Effector memory CD8-positive, alpha-beta T cell (primary cell): Measurements from ENCODE around the gene CR1.
"Not testable (repeated sequence)": the region's sequence is repeated elsewhere in the genome, so short reads cannot be mapped to it uniquely, and the experiment has no call there.

Source experiments
- ATAC-seq: fragments of 150-1000 bp; cut with Tn5 transposase; replicated peaks from 2 replicates; pipeline ENCODE4 v1.10.0; 2021; ENCODE audit warnings: mild to moderate bottlenecking, moderate library complexity
- DNase-seq, 3 experiments: peaks; one replicate each; pipeline ENCODE4 v3.0.0; 2021
- H3K27ac Mint-ChIP-seq, 2 donors: one replicate each; pipeline ENCODE4 v1.8.0; 2022; ENCODE audit warnings: mild to moderate bottlenecking in 2 of 2, mixed read lengths in 2 of 2, moderate library complexity in 2 of 2
- H3K27me3 Mint-ChIP-seq, 2 donors: one replicate each; pipeline ENCODE4 v1.8.0; 2022; ENCODE audit warnings: mixed read lengths in 2 of 2
- H3K36me3 Mint-ChIP-seq: one replicate; pipeline ENCODE4 v1.8.0; 2022; ENCODE audit warnings: mild to moderate bottlenecking, moderate library complexity, mixed read lengths; ENCODE audit not compliant: insufficient read depth
- H3K4me1 Mint-ChIP-seq, 2 donors: one replicate each; pipeline ENCODE4 v1.8.0; 2022; ENCODE audit warnings: low read depth in 2 of 2, mixed read lengths in 2 of 2
- H3K4me3 Mint-ChIP-seq, 2 donors: one replicate each; pipeline ENCODE4 v1.8.0; 2022; ENCODE audit warnings: mild to moderate bottlenecking in 2 of 2, mixed read lengths in 2 of 2, moderate library complexity in 2 of 2
- H3K9me3 Mint-ChIP-seq, 2 donors: one replicate each; pipeline ENCODE4 v1.8.0; 2022; ENCODE audit warnings: mixed read lengths in 2 of 2

Gene CR1

DNA sequence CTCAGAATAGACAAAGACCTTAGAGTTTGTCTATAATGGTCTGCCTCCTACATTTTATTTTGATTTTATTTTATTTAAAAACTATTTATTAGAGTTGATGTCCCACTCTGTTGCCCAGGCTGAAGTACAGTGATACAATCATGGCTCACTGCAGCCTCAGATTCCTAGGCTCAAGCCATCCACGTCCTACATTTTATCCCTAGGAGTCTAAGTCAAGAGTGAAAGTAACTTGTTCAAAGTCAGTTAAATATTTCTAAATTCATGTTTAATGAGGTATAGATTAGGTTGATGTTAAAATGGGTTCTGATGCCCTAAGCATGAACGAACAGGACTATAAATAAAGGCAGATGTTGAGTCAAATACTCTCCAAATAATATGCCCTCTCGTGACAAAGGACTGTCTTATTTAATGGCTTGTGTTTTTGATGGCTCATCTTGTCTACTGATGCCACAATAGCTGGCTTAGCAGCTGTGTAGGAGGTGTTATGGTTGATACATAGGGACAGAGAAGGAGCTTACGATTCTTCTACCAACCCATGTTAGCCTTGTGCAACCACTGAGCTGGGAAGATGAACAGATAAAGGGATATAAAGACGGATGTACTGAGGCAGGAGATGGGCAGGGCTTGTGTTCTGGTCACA is 83.0 kb downstream of the CR1 start:
- peaks cover 8% of the 10 kb centered on the region for H3K36me3 Mint-ChIP-seq
- peaks cover 2 to 4% of the 10 kb centered on the region in 2 donors for H3K4me1 Mint-ChIP-seq
- DNase-seq (no peak), ATAC-seq (peak; percentile 16)
- H3K4me3 Mint-ChIP-seq: no peak overlapping the region
- H3K9me3 Mint-ChIP-seq: no peaks in the 10 kb centered on the region
- H3K27me3 Mint-ChIP-seq: peaks cover 5 to 22% of the 10 kb centered on the region in 2 donors
- no peak overlapping the region for H3K27ac Mint-ChIP-seq

DNA sequence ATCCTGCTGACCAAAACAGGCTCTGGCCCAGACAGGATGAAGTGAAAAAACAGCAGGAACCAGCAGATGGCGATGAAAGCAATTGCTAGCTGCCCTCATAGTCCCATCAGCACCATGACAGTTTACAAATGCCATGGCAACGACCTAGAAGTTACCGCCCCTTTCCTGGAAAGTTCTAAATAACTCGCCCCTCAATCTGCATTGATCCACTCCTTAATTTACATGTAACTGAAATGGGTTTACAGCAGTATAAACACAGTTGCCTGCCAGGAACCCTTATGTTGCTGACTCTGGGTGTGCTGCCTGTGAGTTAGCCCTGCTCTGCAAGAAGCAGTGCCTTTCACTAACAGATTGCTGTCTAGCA is 83.5 kb downstream of the CR1 start:
- DNase-seq: peak in 2 of 3 experiments; percentile 12 to 16

GRCh38 chr1:207581496-207582153 is 85.7 kb downstream of the CR1 start:
- no peaks in the 10 kb centered on the region for H3K9me3 Mint-ChIP-seq
- DNase-seq (no peak), ATAC-seq (no peak)
- peaks cover 13% of the 10 kb centered on the region in 2 donors for H3K27me3 Mint-ChIP-seq
- no peak overlapping the region for H3K4me3 Mint-ChIP-seq
- peaks cover 6% of the 10 kb centered on the region for H3K36me3 Mint-ChIP-seq
- peaks cover 2 to 4% of the 10 kb centered on the region in 2 donors for H3K4me1 Mint-ChIP-seq
- no peak overlapping the region for H3K27ac Mint-ChIP-seq

More for the DNA sequence above, 83.5 kb downstream of the CR1 start:
- no peak overlapping the region for H3K27ac Mint-ChIP-seq
- H3K4me1 Mint-ChIP-seq: peaks cover 2 to 4% of the 10 kb centered on the region in 2 donors
- no peak overlapping the region for H3K4me3 Mint-ChIP-seq
- peaks cover 0 to 17% of the 10 kb centered on the region in 2 donors for H3K27me3 Mint-ChIP-seq
- no peaks in the 10 kb centered on the region for H3K9me3 Mint-ChIP-seq
- H3K36me3 Mint-ChIP-seq: peaks cover 8% of the 10 kb centered on the region
- peak; percentile 68 for ATAC-seq

DNA sequence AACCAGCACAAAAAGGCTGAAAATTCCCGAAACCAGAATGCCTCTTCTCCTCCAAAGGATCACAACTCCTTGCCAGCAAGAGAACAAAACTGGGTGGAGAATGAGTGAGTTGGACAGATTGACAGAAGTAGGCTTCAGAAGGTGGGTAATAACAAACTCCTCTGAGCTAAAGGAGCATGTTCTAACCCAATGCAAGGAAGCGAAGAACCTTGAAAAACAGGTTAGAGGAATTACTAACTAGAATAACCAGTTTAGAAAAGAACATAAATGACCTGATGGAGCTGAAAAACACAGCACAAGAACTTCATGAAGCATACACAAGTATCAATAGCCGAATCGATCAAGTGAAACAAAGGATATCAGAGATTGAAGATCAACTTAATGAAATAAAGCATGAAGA is 93.5 kb downstream of the CR1 start:
- not testable (repeated sequence) for H3K36me3 Mint-ChIP-seq, DNase-seq, ATAC-seq, H3K4me3 Mint-ChIP-seq, H3K9me3 Mint-ChIP-seq, H3K27ac Mint-ChIP-seq, H3K4me1 Mint-ChIP-seq
- H3K27me3 Mint-ChIP-seq: peaks cover 72 to 91% of the 10 kb centered on the region in 2 donors

- H3K4me3 Mint-ChIP-seq, H3K27ac Mint-ChIP-seq, H3K36me3 Mint-ChIP-seq, ATAC-seq, DNase-seq, H3K9me3 Mint-ChIP-seq, H3K4me1 Mint-ChIP-seq: not testable (repeated sequence)
- peaks cover 82 to 92% of the 10 kb centered on the region in 2 donors for H3K27me3 Mint-ChIP-seq
Measured at GRCh38 chr1:207591205-207591604, 95.2 kb downstream of the CR1 start.

GRCh38 chr1:207594095-207594494 is 98.1 kb downstream of the CR1 start:
- H3K27me3 Mint-ChIP-seq: peaks cover 70 to 72% of the 10 kb centered on the region in 2 donors
- not testable (repeated sequence) for H3K4me3 Mint-ChIP-seq, DNase-seq, H3K27ac Mint-ChIP-seq, H3K36me3 Mint-ChIP-seq, H3K9me3 Mint-ChIP-seq, H3K4me1 Mint-ChIP-seq, ATAC-seq

DNA sequence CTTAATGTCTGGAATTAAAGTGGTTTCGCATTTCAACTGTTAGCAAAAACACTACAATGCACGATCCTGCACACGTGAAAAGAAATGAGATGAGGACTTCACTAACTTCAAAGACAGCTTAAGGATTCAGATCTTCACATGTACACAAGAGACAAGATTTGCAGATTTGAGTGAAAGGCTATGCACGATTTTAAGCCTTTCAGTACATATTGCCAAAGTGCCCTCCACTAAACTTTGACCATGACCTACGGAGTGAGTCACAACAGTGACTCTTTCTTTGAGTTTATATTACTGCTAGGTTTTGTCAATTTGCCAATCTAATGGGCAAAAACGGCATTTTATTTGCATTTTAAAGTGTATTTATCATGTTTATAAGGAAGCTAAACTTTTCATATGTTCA is 107.8 kb downstream of the CR1 start:
- no peaks in the 10 kb centered on the region for H3K4me1 Mint-ChIP-seq
- DNase-seq (no peak), ATAC-seq (no peak)
- H3K36me3 Mint-ChIP-seq: peaks cover 6% of the 10 kb centered on the region
- H3K9me3 Mint-ChIP-seq: no peaks in the 10 kb centered on the region
- H3K4me3 Mint-ChIP-seq: no peak overlapping the region
- H3K27ac Mint-ChIP-seq: no peak overlapping the region
- H3K27me3 Mint-ChIP-seq: peaks cover 22 to 25% of the 10 kb centered on the region in 2 donors

DNA sequence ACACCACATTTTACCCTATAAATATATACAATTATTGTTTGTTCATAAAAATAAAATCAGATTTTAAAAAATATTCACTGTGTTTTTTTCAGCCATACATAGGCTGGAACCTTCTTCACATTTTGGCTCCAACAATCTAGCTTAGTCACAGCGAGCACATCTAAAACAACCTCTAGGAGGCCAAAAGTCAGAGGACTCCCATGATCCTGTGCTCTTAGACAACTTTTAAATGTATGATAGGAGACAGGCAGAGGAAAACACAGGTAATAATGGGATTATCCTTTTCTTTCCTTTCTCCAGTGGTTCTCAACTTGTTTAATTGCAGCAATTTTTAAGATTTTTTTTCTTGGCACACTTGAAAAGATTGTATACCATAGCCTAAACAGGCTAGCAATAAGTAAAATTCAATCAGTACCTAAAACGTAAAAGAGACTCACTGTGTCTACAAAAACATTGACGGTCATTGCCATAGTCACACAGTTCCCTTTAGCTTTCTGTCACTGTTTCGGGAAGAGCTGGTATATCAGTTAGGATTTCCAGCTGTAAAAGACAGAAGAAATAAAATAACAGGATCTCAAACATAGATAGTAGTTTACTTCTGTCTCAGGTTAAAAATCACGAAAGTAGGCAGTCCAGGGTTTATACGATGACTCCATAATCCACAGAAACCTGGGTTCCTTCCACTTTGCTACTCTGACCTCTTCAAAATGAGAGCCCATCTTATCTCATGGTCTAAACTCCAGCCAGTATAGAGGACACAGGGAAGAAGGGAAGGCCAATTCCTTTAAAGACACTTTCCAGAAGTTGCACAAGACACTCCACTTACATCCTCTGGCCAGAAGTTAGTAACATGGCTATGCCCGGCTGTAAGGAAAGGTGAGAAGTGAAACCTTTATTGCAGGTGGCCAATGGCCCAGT is 109.7 kb downstream of the CR1 start:
- no peaks in the 10 kb centered on the region for H3K4me1 Mint-ChIP-seq
- peaks cover 15 to 21% of the 10 kb centered on the region in 2 donors for H3K27me3 Mint-ChIP-seq
- no peak overlapping the region for H3K27ac Mint-ChIP-seq
- H3K9me3 Mint-ChIP-seq: no peaks in the 10 kb centered on the region
- H3K4me3 Mint-ChIP-seq: no peak overlapping the region
- no peak for DNase-seq
- H3K36me3 Mint-ChIP-seq: peaks cover 7% of the 10 kb centered on the region
- no peak for ATAC-seq

GRCh38 chr1:207606362-207606755 is 110.4 kb downstream of the CR1 start:
- Mint-ChIP-seq H3K4me3 (no peak overlapping the region), H3K36me3 (peaks cover 7% of the 10 kb centered on the region)

DNA sequence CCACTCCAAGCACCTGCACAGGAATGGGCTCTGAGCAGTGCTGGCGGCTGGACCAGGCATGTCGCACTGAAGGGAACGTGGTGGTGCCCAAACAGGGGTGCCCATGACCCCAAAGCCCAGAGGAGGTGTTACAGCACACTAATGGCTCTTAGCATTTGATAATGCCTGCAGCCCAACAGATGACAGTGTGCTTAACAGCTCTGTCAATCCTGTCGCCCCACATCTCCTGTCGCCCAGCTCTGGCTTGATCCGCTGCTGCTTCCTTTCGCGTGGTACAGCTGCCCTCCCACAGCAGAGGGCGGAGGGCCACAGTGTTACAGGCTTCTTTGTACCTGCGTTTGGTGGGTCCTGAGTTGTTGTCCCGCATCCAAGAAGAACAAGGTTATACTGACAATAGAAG is 116.8 kb downstream of the CR1 start:
- no peaks in the 10 kb centered on the region for H3K9me3 Mint-ChIP-seq
- ATAC-seq: no peak
- H3K27ac Mint-ChIP-seq: no peak overlapping the region
- peaks cover 7% of the 10 kb centered on the region for H3K36me3 Mint-ChIP-seq
- no peaks in the 10 kb centered on the region for H3K4me1 Mint-ChIP-seq
- H3K4me3 Mint-ChIP-seq: no peak overlapping the region
- no peak for DNase-seq
- peaks cover 29 to 39% of the 10 kb centered on the region in 2 donors for H3K27me3 Mint-ChIP-seq

More at GRCh38 chr1:207606362-207606755, 110.4 kb downstream of the CR1 start:
- H3K9me3 Mint-ChIP-seq: no peaks in the 10 kb centered on the region
- no peak for ATAC-seq
- H3K27ac Mint-ChIP-seq: no peak overlapping the region
- peaks cover 21 to 26% of the 10 kb centered on the region in 2 donors for H3K27me3 Mint-ChIP-seq
- H3K4me1 Mint-ChIP-seq: no peaks in the 10 kb centered on the region
- no peak for DNase-seq

DNA sequence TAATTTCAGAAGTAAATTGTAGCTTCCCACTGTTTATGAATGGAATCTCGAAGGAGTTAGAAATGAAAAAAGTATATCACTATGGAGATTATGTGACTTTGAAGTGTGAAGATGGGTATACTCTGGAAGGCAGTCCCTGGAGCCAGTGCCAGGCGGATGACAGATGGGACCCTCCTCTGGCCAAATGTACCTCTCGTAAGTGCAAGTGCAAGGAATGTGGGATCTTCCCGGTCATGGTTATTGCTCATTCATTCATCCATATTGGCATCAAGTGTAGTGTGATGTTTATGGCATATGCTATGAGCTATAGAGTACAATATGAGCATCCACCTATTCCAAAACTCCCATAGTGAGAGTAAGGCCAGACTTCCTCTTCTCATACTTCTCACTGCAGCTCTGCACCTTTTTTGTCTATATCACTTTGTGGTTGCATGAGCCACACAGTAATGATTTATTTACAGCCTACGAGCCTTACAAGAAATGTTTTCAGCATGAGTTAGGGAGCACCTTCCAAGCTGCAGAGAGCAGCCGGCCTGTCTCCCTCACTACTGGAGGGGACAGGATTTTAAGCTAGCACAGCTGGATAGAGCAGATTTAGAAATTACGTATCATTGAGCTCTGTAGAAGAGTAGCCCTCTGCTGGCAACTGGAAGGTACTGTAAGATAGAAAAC is 124.0 kb downstream of the CR1 start:
- Mint-ChIP-seq H3K27ac (peak overlapping the region in 1 of 2 donors; percentile 67), H3K4me3 (no peak overlapping the region), H3K36me3 (peaks cover 14% of the 10 kb centered on the region), H3K4me1 (peaks cover 0 to 2% of the 10 kb centered on the region in 2 donors), H3K27me3 (peaks cover 14 to 35% of the 10 kb centered on the region in 2 donors), H3K9me3 (no peaks in the 10 kb centered on the region)
- ATAC-seq (peak; percentile 85), DNase-seq (peak in 2 of 3 experiments; percentile 3 to 20)

GRCh38 chr1:207620543-207620893 is 124.6 kb downstream of the CR1 start:
- no peak for ATAC-seq
- peaks cover 14 to 35% of the 10 kb centered on the region in 2 donors for H3K27me3 Mint-ChIP-seq
- peak overlapping the region in 1 of 2 donors; percentile 67 for H3K27ac Mint-ChIP-seq
- peaks cover 14% of the 10 kb centered on the region for H3K36me3 Mint-ChIP-seq
- H3K4me1 Mint-ChIP-seq: peaks cover 0 to 2% of the 10 kb centered on the region in 2 donors
- no peak for DNase-seq
- no peak overlapping the region for H3K4me3 Mint-ChIP-seq
- no peaks in the 10 kb centered on the region for H3K9me3 Mint-ChIP-seq

- peaks cover 10% of the 10 kb centered on the region for H3K36me3 Mint-ChIP-seq
- not testable (repeated sequence) for H3K27ac Mint-ChIP-seq
Measured at GRCh38 chr1:207625504-207626071, 129.6 kb downstream of the CR1 start.

More at GRCh38 chr1:207625504-207626071, 129.6 kb downstream of the CR1 start:
- not testable (repeated sequence) for H3K4me3 Mint-ChIP-seq, ATAC-seq, H3K9me3 Mint-ChIP-seq, H3K4me1 Mint-ChIP-seq, DNase-seq, H3K27me3 Mint-ChIP-seq
